OCI-LY7 (cell line): ENCODE measurements around the gene CCDC91.

Source experiments
- CTCF ChIP-seq: fragments of 200-600 bp; sonication (generic); conservative IDR thresholded peaks from 2 replicates; pipeline ENCODE4 v1.5.1; 2014; ENCODE audit warnings: mild to moderate bottlenecking, antibody characterized with exemption, low read length, moderate library complexity, mixed read lengths
- EZH2phosphoT487 ChIP-seq: fragments of 200-600 bp; sonication (generic); IDR thresholded peaks from 2 replicates; pipeline ENCODE4 v1.6.1; 2018; ENCODE audit warnings: low read depth, borderline replicate concordance, mild to moderate bottlenecking, mixed run types, antibody characterized with exemption, low read length, moderate library complexity, mixed read lengths

DNA sequence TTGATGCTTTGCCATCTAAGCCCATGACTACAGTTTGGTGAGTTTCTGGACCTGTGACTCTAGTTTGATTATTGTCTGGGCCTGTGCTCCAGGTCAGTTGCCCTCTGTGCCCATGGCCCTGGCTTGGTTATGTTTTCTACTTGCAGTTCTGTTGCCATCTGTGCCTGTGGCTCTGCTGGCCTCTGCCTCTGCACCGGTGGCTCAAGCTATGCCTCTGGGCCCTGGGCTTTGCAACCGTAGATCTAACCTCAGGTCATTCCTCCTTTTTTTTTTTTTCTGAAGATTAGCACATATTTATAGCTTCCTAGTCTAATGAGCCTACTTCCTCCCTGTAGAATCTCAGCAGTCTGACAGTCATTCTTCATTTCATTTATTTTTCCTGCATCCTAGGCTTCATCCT, 161.2 kb downstream of the CCDC91 start:
- TF ChIP-seq CTCF = no peak
- TF ChIP-seq EZH2phosphoT487 = no peak
